Mesenchymal stem cell (in vitro differentiated cells and primary cell): ENCODE results near the gene RNF150.
"Not testable (repeated sequence)": the region's sequence is repeated elsewhere in the genome, so short reads cannot be mapped to it uniquely, and the experiment has no call there.

Experiments
- DNase-seq: peaks from one replicate; pipeline ENCODE4 v3.0.0-alpha.2; 2013
- H2AFZ ChIP-seq: one replicate; pipeline ENCODE4 v1.6.1; 2013; ENCODE audit warnings: low read depth, mild to moderate bottlenecking, control low read depth, inconsistent platforms, low read length, moderate library complexity
- H2AK5ac ChIP-seq: 2 replicates; pipeline ENCODE4 v1.6.1; 2013; ENCODE audit warnings: low read length, moderate library complexity, mild to moderate bottlenecking, inconsistent platforms; ENCODE audit not compliant: severe bottlenecking
- H2BK120ac ChIP-seq: one replicate; pipeline ENCODE4 v1.6.1; 2013; ENCODE audit warnings: low read depth, mild to moderate bottlenecking, inconsistent platforms, low read length, moderate library complexity
- H2BK12ac ChIP-seq, 2 experiments: one replicate each; pipeline ENCODE4 v1.6.1; 2013; ENCODE audit warnings: inconsistent platforms in 2 of 2, low read length in 2 of 2, mild to moderate bottlenecking in 2 of 2, moderate library complexity in 2 of 2, control low read depth in 1 of 2
- H2BK15ac ChIP-seq: one replicate; pipeline ENCODE4 v1.6.1; 2013; ENCODE audit warnings: mild to moderate bottlenecking, low read depth, inconsistent platforms; ENCODE audit not compliant: poor library complexity, severe bottlenecking
- H2BK5ac ChIP-seq: 2 replicates; pipeline ENCODE4 v1.6.1; 2013; ENCODE audit warnings: low read depth, mild to moderate bottlenecking, low read length, control low read depth, inconsistent platforms; ENCODE audit not compliant: poor library complexity, severe bottlenecking
- H3K14ac ChIP-seq, 2 experiments: one replicate each; pipeline ENCODE4 v1.6.1; 2013; ENCODE audit warnings: inconsistent platforms in 2 of 2, low read length in 2 of 2, control low read depth in 1 of 2, mild to moderate bottlenecking in 1 of 2, moderate library complexity in 1 of 2
- H3K18ac ChIP-seq, 2 experiments: one replicate each; pipeline ENCODE4 v1.6.1; 2013; ENCODE audit warnings: inconsistent platforms in 2 of 2, low read length in 2 of 2, control low read depth in 1 of 2, low read depth in 1 of 2, mild to moderate bottlenecking in 1 of 2
- H3K23ac ChIP-seq, 2 experiments: one replicate each; pipeline ENCODE4 v1.6.1; 2013; ENCODE audit warnings: inconsistent platforms in 2 of 2, low read length in 2 of 2, mild to moderate bottlenecking in 2 of 2, moderate library complexity in 2 of 2, control low read depth in 1 of 2
- H3K27ac ChIP-seq: 2 replicates; pipeline ENCODE4 v1.5.1; 2013; ENCODE audit warnings: mild to moderate bottlenecking, moderate library complexity, low read length, control low read depth, inconsistent platforms; ENCODE audit not compliant: poor library complexity, severe bottlenecking
- H3K27me3 ChIP-seq, 2 experiments: 2 replicates each; pipeline versions ENCODE4 v1.6.1 to v1.7.0; 2013; ENCODE audit warnings: low read length in 2 of 2, mild to moderate bottlenecking in 2 of 2, moderate library complexity in 2 of 2, control low read depth in 1 of 2, inconsistent platforms in 1 of 2; ENCODE audit not compliant: control insufficient read depth in 1 of 2, insufficient read depth in 1 of 2
- H3K36me3 ChIP-seq, 2 experiments: 2 replicates each; pipeline versions ENCODE4 v1.6.1 to v1.7.0; 2013; ENCODE audit warnings: low read length in 2 of 2, control low read depth in 1 of 2, inconsistent platforms in 1 of 2, low read depth in 1 of 2, mild to moderate bottlenecking in 1 of 2; ENCODE audit not compliant: insufficient read depth in 2 of 2, control insufficient read depth in 1 of 2
- H3K4ac ChIP-seq, 2 experiments: one replicate each; pipeline ENCODE4 v1.6.1; 2013; ENCODE audit warnings: inconsistent platforms in 2 of 2, low read length in 2 of 2, mild to moderate bottlenecking in 2 of 2, moderate library complexity in 2 of 2, control low read depth in 1 of 2, low read depth in 1 of 2
- H3K4me1 ChIP-seq: 2 replicates; pipeline ENCODE4 v1.6.1; 2013; ENCODE audit warnings: low read depth, low read length, control low read depth; ENCODE audit not compliant: control insufficient read depth, insufficient read depth
- H3K4me2 ChIP-seq: 2 replicates; pipeline ENCODE4 v1.6.1; 2013; ENCODE audit warnings: low read length, mild to moderate bottlenecking, inconsistent platforms; ENCODE audit not compliant: poor library complexity, severe bottlenecking
- H3K4me3 ChIP-seq, 2 experiments: 2 replicates each; pipeline versions ENCODE4 v1.5.1 to v1.7.0; 2013; ENCODE audit warnings: low read length in 2 of 2, mild to moderate bottlenecking in 2 of 2, control low read depth in 1 of 2, low read depth in 1 of 2; ENCODE audit not compliant: insufficient read depth in 1 of 2
- H3K79me1 ChIP-seq: replicated peaks from 2 replicates; pipeline ENCODE4 v1.6.1; 2013; ENCODE audit warnings: mild to moderate bottlenecking, control low read depth, low read length, inconsistent platforms; ENCODE audit not compliant: poor library complexity, severe bottlenecking
- H3K9ac ChIP-seq: 2 replicates; pipeline ENCODE4 v1.7.0; 2013; ENCODE audit warnings: mild to moderate bottlenecking, low read length, moderate library complexity
- H3K9me3 ChIP-seq: 2 replicates; pipeline ENCODE4 v1.7.0; 2013; ENCODE audit warnings: mild to moderate bottlenecking, low read length; ENCODE audit not compliant: control insufficient read depth
- H4K8ac ChIP-seq: one replicate; pipeline ENCODE4 v1.6.1; 2013; ENCODE audit warnings: inconsistent platforms, mild to moderate bottlenecking, low read length, moderate library complexity
- H4K91ac ChIP-seq: one replicate; pipeline ENCODE4 v1.6.1; 2013; ENCODE audit warnings: mild to moderate bottlenecking, low read length, inconsistent platforms
- WGBS: methylation state at CpG from one replicate; pipeline ENCODE4 v1.1.7; 2013; ENCODE audit warnings: mixed read lengths; 5-methylcytosine and 5-hydroxymethylcytosine counted together

Gene RNF150

GRCh38 chr4:140826701-140827027 lies 306.6 kb downstream of the RNF150 start:
- Histone ChIP-seq H3K14ac (no peak overlapping the region), H3K79me1 (no peaks in the 10 kb centered on the region), H3K4ac (no peak overlapping the region), H3K27ac (no peak overlapping the region), H3K4me3 (no peak overlapping the region), H3K18ac (no peak overlapping the region), H3K4me2 (no peak overlapping the region), H3K4me1 (no peaks in the 10 kb centered on the region), H3K9ac (no peak overlapping the region), H2BK120ac (no peak overlapping the region), H2AK5ac (no peak overlapping the region), H3K36me3 (no peaks in the 10 kb centered on the region), H2AFZ (no peak overlapping the region), H4K91ac (no peak overlapping the region), H3K9me3 (no peaks in the 10 kb centered on the region), H4K8ac (no peak overlapping the region), H2BK5ac (no peak overlapping the region), H2BK15ac (no peak overlapping the region), H3K27me3 (peaks cover 5 to 31% of the 10 kb centered on the region in 2 experiments), H2BK12ac (no peak overlapping the region), H3K23ac (no peak overlapping the region)
- 100% methylated on average over 1 of the region's 2 CpGs for WGBS
- DNase-seq, result no peak

GRCh38 chr4:140820520-140820919 lies 312.7 kb downstream of the RNF150 start:
- not testable (repeated sequence) for H3K4ac ChIP-seq, H3K36me3 ChIP-seq, H3K4me3 ChIP-seq, H4K91ac ChIP-seq, H3K27me3 ChIP-seq, H3K4me2 ChIP-seq, H4K8ac ChIP-seq, H3K23ac ChIP-seq, DNase-seq, H3K4me1 ChIP-seq, H2AK5ac ChIP-seq, H3K9ac ChIP-seq, H2BK5ac ChIP-seq, H2BK15ac ChIP-seq, H3K27ac ChIP-seq, H2AFZ ChIP-seq, H3K14ac ChIP-seq, H3K18ac ChIP-seq, H2BK12ac ChIP-seq, H2BK120ac ChIP-seq, H3K9me3 ChIP-seq, H3K79me1 ChIP-seq
- WGBS, result 100% methylated on average over 1 of the region's 3 CpGs

- DNase-seq, result no peak
- WGBS, result 98% methylated on average over 1 of the region's 1 CpG
Observed at GRCh38 chr4:140819610-140820009, 313.7 kb downstream of the RNF150 start.

GRCh38 chr4:140818433-140818832 lies 314.8 kb downstream of the RNF150 start:
- H3K4me1 ChIP-seq, result no peaks in the 10 kb centered on the region
- no peaks in the 10 kb centered on the region for H3K9me3 ChIP-seq
- DNase-seq, result no peak
- H3K14ac ChIP-seq, result no peak overlapping the region
- H2AFZ ChIP-seq, result no peak overlapping the region
- H4K91ac ChIP-seq, result no peak overlapping the region
- H2BK15ac ChIP-seq, result no peak overlapping the region
- H4K8ac ChIP-seq, result no peak overlapping the region
- no peak overlapping the region for H3K23ac ChIP-seq
- no peak overlapping the region for H3K4me3 ChIP-seq
- H3K18ac ChIP-seq, result no peak overlapping the region
- 100% methylated on average over 1 of the region's 1 CpG for WGBS
- no peak overlapping the region for H2BK5ac ChIP-seq
- no peaks in the 10 kb centered on the region for H3K36me3 ChIP-seq
- H3K27ac ChIP-seq, result no peak overlapping the region
- no peak overlapping the region for H2AK5ac ChIP-seq
- no peak overlapping the region for H3K9ac ChIP-seq
- H2BK12ac ChIP-seq, result no peak overlapping the region
- no peak overlapping the region for H2BK120ac ChIP-seq
- no peak overlapping the region for H3K4ac ChIP-seq
- no peak overlapping the region for H3K4me2 ChIP-seq
- H3K79me1 ChIP-seq, result no peaks in the 10 kb centered on the region
- H3K27me3 ChIP-seq, result peaks cover 7 to 8% of the 10 kb centered on the region in 2 experiments

More at GRCh38 chr4:140819610-140820009, 313.7 kb downstream of the RNF150 start:
- no peak overlapping the region for H2BK120ac ChIP-seq
- H3K27ac ChIP-seq, result no peak overlapping the region
- H3K4me3 ChIP-seq, result no peak overlapping the region
- H2AK5ac ChIP-seq, result no peak overlapping the region
- no peak overlapping the region for H3K23ac ChIP-seq
- no peak overlapping the region for H3K9ac ChIP-seq
- H3K14ac ChIP-seq, result no peak overlapping the region
- H3K36me3 ChIP-seq, result no peaks in the 10 kb centered on the region
- no peak overlapping the region for H3K18ac ChIP-seq
- H2BK15ac ChIP-seq, result no peak overlapping the region
- H3K4ac ChIP-seq, result no peak overlapping the region
- H3K4me1 ChIP-seq, result no peaks in the 10 kb centered on the region
- H2BK5ac ChIP-seq, result no peak overlapping the region
- no peak overlapping the region for H2BK12ac ChIP-seq
- H4K91ac ChIP-seq, result no peak overlapping the region
- no peaks in the 10 kb centered on the region for H3K9me3 ChIP-seq
- no peak overlapping the region for H2AFZ ChIP-seq
- no peak overlapping the region for H3K4me2 ChIP-seq
- no peaks in the 10 kb centered on the region for H3K79me1 ChIP-seq
- H4K8ac ChIP-seq, result no peak overlapping the region
- H3K27me3 ChIP-seq, result peaks cover 7 to 8% of the 10 kb centered on the region in 2 experiments
